ENCODE data around the gene MTUS2.

GRCh38 chr13:29540799-29541198, 720.7 kb downstream of the MTUS2 start:
- TF ChIP-seq CTCF (IDR thresholded peaks at IDR 0.05; ENCODE audit: low read depth, low read length, poor library complexity, severe bottlenecking): no peak
- TF ChIP-seq EZH2phosphoT487 (IDR thresholded peaks at IDR 0.05; ENCODE audit: borderline replicate concordance, low read length): no peak

Measured in DOHH2 (cell line).